Ecto neural progenitor cell (in vitro differentiated cells): ENCODE results near the gene OR9I1.

Experiments
- DNase-seq: peaks from one replicate; pipeline ENCODE4 v3.0.0-alpha.2; 2018; ENCODE audit warnings: low spot score

OR9I1 gene, protein sequence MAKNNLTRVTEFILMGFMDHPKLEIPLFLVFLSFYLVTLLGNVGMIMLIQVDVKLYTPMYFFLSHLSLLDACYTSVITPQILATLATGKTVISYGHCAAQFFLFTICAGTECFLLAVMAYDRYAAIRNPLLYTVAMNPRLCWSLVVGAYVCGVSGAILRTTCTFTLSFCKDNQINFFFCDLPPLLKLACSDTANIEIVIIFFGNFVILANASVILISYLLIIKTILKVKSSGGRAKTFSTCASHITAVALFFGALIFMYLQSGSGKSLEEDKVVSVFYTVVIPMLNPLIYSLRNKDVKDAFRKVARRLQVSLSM

DNA sequence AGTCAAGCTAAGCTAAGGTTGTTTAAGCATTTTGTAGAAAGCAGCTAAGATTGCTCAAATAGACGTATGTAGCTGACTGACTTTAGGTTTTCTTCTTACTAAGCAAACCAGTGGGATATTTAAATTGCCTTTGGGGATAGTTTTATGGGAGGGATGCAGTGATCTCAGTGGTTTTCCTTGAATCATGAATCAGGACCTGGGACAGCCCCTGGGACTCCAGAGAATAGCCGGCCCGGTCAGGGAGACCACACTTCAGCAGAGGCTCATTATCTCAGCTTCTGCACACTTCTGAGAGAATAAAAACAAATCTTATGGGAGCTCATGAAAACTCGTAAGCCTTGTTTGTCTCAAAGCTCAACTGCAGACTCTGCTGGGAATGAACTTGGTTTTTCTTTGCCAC lies at the start of gene OR9I1:
Gene OR9I1 (minus strand): TSS at position 62 of the 400 bp plus-strand sequence. CDS start 6,086 bp downstream, outside the sequence.
- DNase-seq, result no peak

DNA sequence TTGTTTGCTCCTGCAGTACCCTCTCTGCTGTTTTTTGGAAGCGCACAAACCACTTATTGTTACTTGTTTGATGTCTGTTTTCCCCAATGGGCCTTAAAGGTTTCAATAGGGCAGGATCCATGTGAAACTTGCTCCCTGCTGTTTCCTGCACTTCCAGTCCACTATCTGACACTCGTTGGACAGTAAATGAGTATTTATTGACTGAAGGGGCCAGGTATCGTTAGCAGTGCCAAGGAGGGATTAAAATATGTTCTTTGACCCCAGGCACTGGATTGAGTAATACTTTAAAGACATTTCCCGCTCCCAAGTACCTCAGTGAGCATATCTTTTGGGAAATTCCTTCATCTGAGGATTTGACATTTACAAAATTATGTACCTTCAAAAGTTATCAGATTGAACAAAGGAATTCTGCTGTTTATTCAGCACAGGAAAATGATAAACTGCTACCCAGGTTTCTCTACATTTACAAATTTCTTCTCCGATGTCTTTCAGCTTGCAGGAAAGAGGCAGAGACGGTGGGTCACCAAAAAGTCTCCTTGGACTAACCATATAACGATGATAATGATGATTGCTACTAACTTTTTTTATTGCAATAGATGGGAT lies 40.3 kb upstream of the OR9I1 start:
- DNase-seq, result no peak

GRCh38 chr11:58164990-58165389 lies 39.7 kb upstream of the OR9I1 start:
- no peak for DNase-seq

DNA sequence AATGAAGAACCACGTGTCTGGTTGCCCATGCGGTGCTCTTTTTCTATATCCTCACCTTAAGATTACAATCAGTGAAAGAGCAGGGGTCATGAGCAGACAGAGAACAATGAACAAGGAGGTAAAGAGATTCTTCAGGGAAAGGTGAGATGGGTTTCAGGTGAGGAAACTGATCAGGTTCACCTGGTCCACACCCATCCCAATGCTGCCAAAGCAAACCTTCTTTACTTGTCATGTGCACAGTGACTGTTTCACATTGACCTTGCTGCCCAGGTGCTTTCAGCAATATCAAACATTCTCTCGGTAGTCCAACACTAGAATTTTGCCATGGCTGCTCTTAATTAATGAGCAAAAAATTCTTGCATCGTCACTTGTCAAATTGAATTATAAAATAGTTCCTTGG lies 39.1 kb upstream of the OR9I1 start:
- no peak for DNase-seq

GRCh38 chr11:58152781-58153180 lies 27.5 kb upstream of the OR9I1 start:
- DNase-seq, result no peak

- no peak for DNase-seq
Measured at GRCh38 chr11:58142761-58143160, 17.4 kb upstream of the OR9I1 start.

DNA sequence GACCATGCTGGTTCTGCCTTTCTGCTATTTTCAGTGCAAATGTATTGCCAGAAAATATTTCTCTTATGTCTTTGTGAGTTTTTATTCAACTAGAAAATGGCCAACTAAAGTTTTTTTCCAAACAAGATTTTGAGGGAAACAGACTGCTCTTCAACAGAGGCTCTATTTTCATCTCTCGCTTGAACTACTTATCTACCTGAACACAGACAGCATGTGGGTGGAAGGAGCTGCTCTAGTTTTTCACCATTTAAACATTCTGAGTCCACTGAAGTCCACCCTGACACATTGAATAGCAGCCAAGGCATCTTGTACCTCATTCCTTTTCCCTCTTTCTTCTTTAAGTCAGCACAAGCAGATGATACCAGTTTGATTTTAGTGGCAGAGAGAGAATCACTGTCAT lies 9.8 kb upstream of the OR9I1 start:
- no peak for DNase-seq

DNA sequence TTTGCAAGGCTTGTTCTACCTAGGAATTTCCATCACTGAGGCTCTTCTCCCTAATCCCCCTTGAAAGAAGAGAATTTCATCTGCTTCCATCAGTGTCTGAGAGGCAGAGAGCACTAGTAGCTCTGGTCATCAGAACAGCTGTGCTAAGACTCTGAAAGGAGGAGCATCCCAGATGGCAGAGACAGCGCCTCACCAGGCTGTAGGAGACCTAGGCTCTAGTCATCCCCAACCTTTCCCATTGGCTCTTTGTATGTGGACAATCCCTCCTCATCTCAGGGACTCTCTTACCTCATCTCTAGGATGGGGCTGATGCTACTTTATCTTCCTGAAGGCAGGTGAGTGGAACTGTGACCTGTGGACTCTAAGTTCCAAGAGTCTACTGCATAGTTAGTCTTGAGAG lies 8.8 kb upstream of the OR9I1 start:
- DNase-seq, result no peak

GRCh38 chr11:58133309-58134076 lies 8.2 kb upstream of the OR9I1 start:
- DNase-seq, result no peak

- no peak for DNase-seq
Measured at GRCh38 chr11:58127350-58127749, 2.0 kb upstream of the OR9I1 start.

- DNase-seq, result no peak
Measured at GRCh38 chr11:58121096-58121495, 4.2 kb downstream of the OR9I1 start.

DNA sequence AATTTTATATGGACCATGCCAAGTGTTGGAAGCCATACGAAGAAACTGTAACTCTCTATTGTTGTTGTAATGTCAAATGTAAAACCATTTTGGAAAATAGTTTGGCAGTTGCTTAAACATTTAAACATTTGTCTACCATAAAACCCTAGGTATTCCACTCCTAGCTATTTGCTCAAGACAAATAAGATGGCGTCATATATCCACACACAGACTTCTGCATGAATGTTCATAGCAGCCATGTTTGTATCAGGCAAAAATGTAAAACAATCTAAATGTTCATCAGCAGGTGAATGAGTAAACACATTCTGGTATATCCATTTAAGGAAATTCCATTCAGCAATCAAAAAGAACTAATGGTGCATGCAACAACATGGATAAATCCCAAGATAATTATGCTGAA lies 27.9 kb downstream of the OR9I1 start:
- DNase-seq, result no peak

DNA sequence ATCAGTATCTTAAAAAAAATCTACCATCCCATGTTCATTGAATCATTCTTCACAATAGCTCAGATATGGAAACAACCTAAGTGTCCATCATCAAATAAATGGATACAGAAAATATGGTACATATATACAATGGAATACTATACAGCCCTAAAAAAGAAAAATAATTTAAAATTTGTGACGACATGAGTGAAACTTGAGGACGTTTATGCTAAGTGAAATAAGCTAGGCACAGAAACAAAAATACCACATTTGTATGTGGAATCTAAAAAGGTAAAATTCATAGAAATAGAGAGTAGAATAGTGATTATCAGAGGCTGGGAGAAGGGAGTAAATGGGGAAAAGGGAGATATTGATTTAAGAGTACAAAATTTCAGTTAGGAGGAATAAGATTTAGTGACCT lies 38.8 kb downstream of the OR9I1 start:
- no peak for DNase-seq

GRCh38 chr11:58075781-58076180 lies 49.5 kb downstream of the OR9I1 start:
- no peak for DNase-seq

- DNase-seq, result no peak
Measured at GRCh38 chr11:58070585-58070984, 54.7 kb downstream of the OR9I1 start.

DNA sequence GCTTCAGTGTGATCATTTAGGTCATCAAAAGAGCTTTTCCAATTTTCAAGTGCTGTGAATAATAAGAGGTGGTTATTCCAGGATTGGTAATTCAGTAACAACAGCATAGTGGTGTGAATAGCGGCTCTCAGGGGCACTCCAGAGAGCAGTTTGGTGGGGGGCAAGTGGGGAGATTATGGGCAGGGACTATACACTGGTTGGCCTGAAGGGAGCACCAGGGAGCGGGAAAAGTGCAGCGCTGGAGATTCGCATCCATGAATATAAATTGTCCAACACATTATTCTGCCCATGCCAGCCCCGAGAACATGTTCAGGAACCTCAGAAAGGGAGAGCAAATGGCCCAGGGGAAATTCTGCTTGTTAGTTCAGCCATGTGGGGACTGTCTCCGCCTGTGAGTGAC lies 56.7 kb downstream of the OR9I1 start:
- no peak for DNase-seq

DNA sequence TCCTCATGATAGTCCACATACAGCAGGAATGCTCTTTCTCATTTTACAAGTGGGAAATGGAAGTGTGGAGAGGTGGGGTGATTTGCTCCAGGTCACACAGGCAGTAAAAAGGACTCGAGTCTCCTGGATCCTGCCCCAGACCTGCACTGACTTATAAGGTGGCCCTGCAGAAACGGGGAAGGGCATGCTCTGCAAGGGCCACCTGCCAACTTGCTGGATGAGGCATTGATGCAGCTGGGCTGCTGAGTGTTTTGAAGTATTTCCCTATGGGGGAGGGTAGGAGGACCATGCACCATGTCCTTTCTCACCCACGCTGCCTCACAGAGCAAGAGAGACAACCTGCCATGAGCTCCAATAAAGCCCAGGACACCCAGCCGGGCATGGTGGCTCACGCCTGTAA lies 57.6 kb downstream of the OR9I1 start:
- no peak for DNase-seq
